GM18526 (cell line): ENCODE data around the gene CACNA1E.

Experiments used
- POLR2A ChIP-seq: IDR thresholded peaks from 3 replicates; pipeline ENCODE4 v1.6.1; 2011; ENCODE audit not compliant: insufficient read length; ENCODE audit errors: extremely low read depth

The CACNA1E gene

GRCh38 chr1:181483285-181484195, at the start of gene CACNA1E:
CACNA1E (plus strand) TSS chr1:181483517; CDS start chr1:181483745, 228 bp downstream.
- no peak for TF ChIP-seq POLR2A

GRCh38 chr1:181433931-181434330, 49.4 kb upstream of the CACNA1E start:
- TF ChIP-seq POLR2A: no peak

- TF ChIP-seq POLR2A: no peak
These were observed 45.3 kb upstream of the CACNA1E start for GRCh38 chr1:181438013-181438412.

GRCh38 chr1:181440510-181440909, 42.8 kb upstream of the CACNA1E start:
- TF ChIP-seq POLR2A: no peak

- no peak for TF ChIP-seq POLR2A
These were observed 41.2 kb upstream of the CACNA1E start for GRCh38 chr1:181442181-181442525.

GRCh38 chr1:181443231-181443853, 40.0 kb upstream of the CACNA1E start:
- no peak for TF ChIP-seq POLR2A

- TF ChIP-seq POLR2A: no peak
These were observed 37.9 kb upstream of the CACNA1E start for GRCh38 chr1:181445436-181445835.

GRCh38 chr1:181448461-181448860, 34.9 kb upstream of the CACNA1E start:
- no peak for TF ChIP-seq POLR2A

GRCh38 chr1:181451661-181452230, 31.6 kb upstream of the CACNA1E start:
- no peak for TF ChIP-seq POLR2A

- no peak for TF ChIP-seq POLR2A
These were observed 30.6 kb upstream of the CACNA1E start for GRCh38 chr1:181452746-181453145.

- no peak for TF ChIP-seq POLR2A
These were observed 29.6 kb upstream of the CACNA1E start for GRCh38 chr1:181453541-181454201.

- TF ChIP-seq POLR2A: no peak
These were observed 26.8 kb upstream of the CACNA1E start for GRCh38 chr1:181456551-181456950.

- no peak for TF ChIP-seq POLR2A
These were observed 24.9 kb upstream of the CACNA1E start for GRCh38 chr1:181458419-181458818.

- TF ChIP-seq POLR2A: no peak
These were observed 24.2 kb upstream of the CACNA1E start for GRCh38 chr1:181459067-181459466.

GRCh38 chr1:181469829-181470228, 13.5 kb upstream of the CACNA1E start:
- no peak for TF ChIP-seq POLR2A

GRCh38 chr1:181475580-181475979, 7.7 kb upstream of the CACNA1E start:
- no peak for TF ChIP-seq POLR2A
